GM12878 (cell line): Measurements from ENCODE around the gene PHOSPHO1.

ENCODE experiments used
- CEBPB ChIP-seq, 2 experiments: fragments of 150-350 bp in 1 of 2; IDR thresholded peaks; 2 replicates each; pipeline ENCODE4 v1.6.1; 2012 to 2014; ENCODE audit warnings: low read depth in 2 of 2, low read length in 2 of 2, borderline replicate concordance in 1 of 2, inconsistent platforms in 1 of 2
- EGR1 ChIP-seq, 2 experiments: IDR thresholded peaks; 1 replicate in 1 of 2; 2 replicates in 1 of 2; pipeline ENCODE4 v1.6.1; 2011 to 2012; ENCODE audit warnings: low read depth in 2 of 2, low read length in 2 of 2, borderline replicate concordance in 1 of 2, mild to moderate bottlenecking in 1 of 2, moderate library complexity in 1 of 2
- POLR2AphosphoS5 ChIP-seq: IDR thresholded peaks from 2 replicates; pipeline ENCODE4 v1.6.1; 2011; ENCODE audit warnings: mild to moderate bottlenecking, low read length, inconsistent platforms
- USF2 ChIP-seq: IDR thresholded peaks from 2 replicates; pipeline ENCODE4 v1.6.1; 2011; ENCODE audit warnings: low read depth, low read length, improper control_type of control experiment, borderline replicate concordance

DNA sequence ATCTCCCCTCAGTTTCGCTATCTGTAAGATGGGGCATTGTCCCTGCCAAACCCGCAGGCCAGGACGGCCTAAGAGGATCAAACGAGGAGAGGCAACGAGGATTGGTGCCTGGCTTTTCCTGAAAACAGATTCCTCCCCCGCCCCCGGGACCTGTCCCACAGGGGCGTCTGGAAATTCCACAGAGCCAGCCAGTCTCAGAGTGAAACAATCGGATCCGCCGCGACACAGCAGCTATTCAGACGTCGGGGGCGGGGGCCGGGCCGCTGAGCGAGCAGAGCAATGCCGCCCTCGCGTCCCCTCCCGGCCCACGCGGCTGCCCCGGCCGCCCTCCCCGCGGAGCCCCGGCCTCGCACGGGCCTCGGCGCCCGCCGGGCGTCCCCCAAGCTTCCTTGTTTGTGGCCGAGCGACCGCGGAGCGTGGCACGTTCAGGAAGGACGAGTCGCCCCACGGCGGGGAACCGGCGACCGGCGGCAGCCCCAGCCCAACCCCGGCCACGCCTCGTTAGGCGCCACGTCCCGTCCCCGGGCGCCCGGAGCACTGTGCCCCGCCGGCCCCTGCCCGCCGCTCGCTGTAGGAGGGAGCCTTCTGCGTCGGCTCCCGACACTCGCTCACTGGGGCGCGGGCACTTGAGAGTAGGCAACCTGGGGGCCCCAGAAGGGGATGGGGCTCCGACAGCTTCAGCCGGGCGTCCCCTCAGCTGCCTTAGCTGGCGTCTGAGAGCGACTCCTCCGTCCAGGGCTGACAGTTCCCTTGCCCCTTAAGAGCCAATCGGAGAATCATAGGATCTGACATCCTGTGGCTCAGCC lies 29.6 kb upstream of the PHOSPHO1 start:
- no peak for TF ChIP-seq USF2
- TF ChIP-seq EGR1 (IDR thresholded peaks at IDR 0.05; ENCODE audit: borderline replicate concordance in 1 of 2, low read depth in 2 of 2, low read length in 2 of 2), result peak in 1 of 2 experiments; percentile 12; a peak in 1 of 3 replicates
- no peak for TF ChIP-seq POLR2AphosphoS5
- TF ChIP-seq CEBPB (IDR thresholded peaks at IDR 0.05; ENCODE audit: borderline replicate concordance in 1 of 2, low read depth in 2 of 2, low read length in 2 of 2), result no peak
